GM06990 (cell line): ENCODE data around the gene LXN.

Experiments used
- DNase-seq: peaks from one replicate; pipeline ENCODE4 v3.0.0-alpha.2; 2011; ENCODE audit not compliant: insufficient read length; ENCODE audit errors: extremely low read depth
- H3K27me3 ChIP-seq: replicated peaks from 2 replicates; pipeline ENCODE4 v1.6.0; 2011; ENCODE audit warnings: low read length; ENCODE audit not compliant: control insufficient read depth, insufficient read depth
- H3K36me3 ChIP-seq: 2 replicates; pipeline ENCODE4 v1.5.1; 2011; ENCODE audit warnings: low read length; ENCODE audit not compliant: control insufficient read depth, insufficient read depth
- H3K4me3 ChIP-seq: replicated peaks from 2 replicates; pipeline ENCODE4 v1.5.1; 2011; ENCODE audit warnings: low read depth, mild to moderate bottlenecking, control low read depth, low read length
- CTCF ChIP-seq: IDR thresholded peaks from 2 replicates; pipeline ENCODE4 v1.5.1; 2011; ENCODE audit warnings: low read length, control low read depth, mild to moderate bottlenecking, inconsistent platforms; ENCODE audit not compliant: insufficient read depth, poor library complexity, severe bottlenecking

LXN gene

GRCh38 chr3:158644345-158644908 is 28.0 kb downstream of the LXN start, which contains the start of gene GFM1:
TSS of gene GFM1 (plus strand) at chr3:158644527. CDS start at chr3:158644635, 108 bp downstream.
- Histone ChIP-seq H3K36me3 (no peaks in the 10 kb centered on the region; the same call in 1 of the 2 replicates), H3K4me3 (peak within 1 kb of the TSS; percentile 97), H3K27me3 (no peaks in the 10 kb centered on the region)
- peak; percentile 89 for DNase-seq
- peak; percentile 98 for TF ChIP-seq CTCF

- TF ChIP-seq CTCF: no peak
- Histone ChIP-seq H3K4me3 (no peak overlapping the region), H3K27me3 (no peaks in the 10 kb centered on the region)
Observed at GRCh38 chr3:158642474-158643210, 29.8 kb downstream of the LXN start.

GRCh38 chr3:158642005-158642404 is 30.4 kb downstream of the LXN start:
- TF ChIP-seq CTCF: no peak
- H3K4me3 ChIP-seq: no peak overlapping the region
- no peaks in the 10 kb centered on the region for H3K27me3 ChIP-seq
- DNase-seq: no peak
- no peaks in the 10 kb centered on the region; the same call in 1 of the 2 replicates for H3K36me3 ChIP-seq

More at GRCh38 chr3:158642474-158643210, 29.8 kb downstream of the LXN start:
- DNase-seq: no peak
- H3K36me3 ChIP-seq: no peaks in the 10 kb centered on the region; the same call in 1 of the 2 replicates

- Histone ChIP-seq H3K36me3 (no peaks in the 10 kb centered on the region), H3K27me3 (no peaks in the 10 kb centered on the region), H3K4me3 (no peak overlapping the region)
- no peak for DNase-seq
- no peak for TF ChIP-seq CTCF
Observed at GRCh38 chr3:158640646-158641045, 31.8 kb downstream of the LXN start.

- Histone ChIP-seq H3K27me3 (no peaks in the 10 kb centered on the region), H3K4me3 (no peak overlapping the region), H3K36me3 (no peaks in the 10 kb centered on the region)
- TF ChIP-seq CTCF: no peak
- DNase-seq: no peak
Observed at GRCh38 chr3:158631981-158632380, 40.5 kb downstream of the LXN start.
